GM18511 (cell line): Measurements from ENCODE around the gene DPP7.

Experiments
- ATAC-seq: cut with Tn5 transposase; IDR thresholded peaks from one replicate; pipeline ENCODE4 v1.9.1; 2021; ENCODE audit warnings: mild to moderate bottlenecking, moderate library complexity; ENCODE audit not compliant: unreplicated experiment

The DPP7 gene

GRCh38 chr9:137114613-137115393, at the start of gene DPP7:
DPP7 (minus strand) TSS chr9:137114733; CDS start chr9:137114713, 20 bp downstream.
- ATAC-seq: peak; percentile 81

- no peak for ATAC-seq
These were observed 49.3 kb upstream of the DPP7 start for GRCh38 chr9:137163805-137164204.

- ATAC-seq: no peak
These were observed 48.8 kb upstream of the DPP7 start for GRCh38 chr9:137163365-137163715.

GRCh38 chr9:137162505-137163364, 48.2 kb upstream of the DPP7 start:
- no peak for ATAC-seq

GRCh38 chr9:137161558-137162486, 47.3 kb upstream of the DPP7 start:
- no peak for ATAC-seq

- ATAC-seq: no peak
These were observed 46.4 kb upstream of the DPP7 start for GRCh38 chr9:137160716-137161557.

GRCh38 chr9:137160054-137160425, 45.5 kb upstream of the DPP7 start:
- no peak for ATAC-seq

DNA sequence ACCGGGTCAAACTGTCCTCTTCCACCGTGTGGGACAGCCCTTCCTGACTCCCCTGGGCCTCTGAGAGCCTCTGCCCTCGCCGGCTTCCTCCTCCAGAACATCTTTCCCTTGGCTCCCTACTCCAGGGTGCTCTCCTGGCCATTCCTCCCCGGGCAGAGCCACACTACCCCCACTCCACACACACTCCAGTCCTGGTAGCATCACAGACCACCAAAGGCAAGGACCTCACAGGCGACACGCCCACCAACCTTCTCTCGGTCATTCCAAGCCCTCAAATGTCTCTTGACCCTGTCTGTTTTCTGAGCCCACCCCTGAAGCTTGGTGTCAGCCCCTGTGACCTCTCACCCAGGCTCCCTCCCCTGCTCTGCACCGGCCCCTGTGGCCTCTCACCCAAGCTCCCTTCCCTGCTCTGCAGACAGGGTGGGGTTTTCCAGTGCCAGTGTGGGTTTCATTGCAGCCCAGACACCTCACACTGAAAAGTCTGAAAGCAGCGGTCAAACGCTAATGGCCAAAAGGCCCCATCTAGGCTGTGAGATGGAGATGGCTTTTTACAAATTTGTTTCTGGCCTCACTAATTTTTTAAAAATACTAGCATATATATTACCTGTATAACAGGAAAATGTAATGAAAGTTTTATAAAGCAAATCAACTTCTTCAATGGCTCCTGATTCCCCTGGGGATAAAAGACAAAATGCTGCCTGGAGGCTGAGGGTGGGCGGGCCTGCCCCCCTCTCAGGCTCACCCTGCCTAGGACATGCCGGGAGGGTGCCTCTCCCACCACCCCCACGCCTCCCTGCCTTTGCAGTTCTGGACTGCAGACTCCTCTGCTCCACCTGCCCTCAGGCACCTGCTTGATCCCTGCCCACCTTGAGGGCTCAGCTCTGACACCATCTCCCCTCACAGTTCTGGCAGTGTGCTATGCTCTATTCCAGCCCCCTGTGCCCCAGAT, 44.8 kb upstream of the DPP7 start:
- ATAC-seq: no peak

DNA sequence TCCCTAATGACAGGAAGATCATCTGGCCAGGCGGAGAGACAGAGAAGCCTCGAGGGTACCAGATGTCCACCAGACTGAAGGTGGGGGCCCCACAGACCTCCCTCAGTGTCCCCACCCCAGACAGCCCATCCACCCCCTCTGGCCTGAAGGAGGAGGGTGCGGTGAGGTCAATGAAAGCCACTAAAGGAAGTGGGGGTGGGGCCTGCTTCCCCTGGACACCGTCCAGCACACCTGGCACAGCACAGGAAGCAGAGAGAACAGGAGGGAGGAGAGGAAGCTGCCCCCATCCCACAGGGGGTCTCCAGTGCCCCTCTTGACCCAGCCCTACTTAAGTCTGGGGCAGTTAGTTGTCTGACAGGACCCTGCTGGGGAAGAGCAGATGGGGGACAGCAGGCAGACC, 44.1 kb upstream of the DPP7 start:
- ATAC-seq: no peak

DNA sequence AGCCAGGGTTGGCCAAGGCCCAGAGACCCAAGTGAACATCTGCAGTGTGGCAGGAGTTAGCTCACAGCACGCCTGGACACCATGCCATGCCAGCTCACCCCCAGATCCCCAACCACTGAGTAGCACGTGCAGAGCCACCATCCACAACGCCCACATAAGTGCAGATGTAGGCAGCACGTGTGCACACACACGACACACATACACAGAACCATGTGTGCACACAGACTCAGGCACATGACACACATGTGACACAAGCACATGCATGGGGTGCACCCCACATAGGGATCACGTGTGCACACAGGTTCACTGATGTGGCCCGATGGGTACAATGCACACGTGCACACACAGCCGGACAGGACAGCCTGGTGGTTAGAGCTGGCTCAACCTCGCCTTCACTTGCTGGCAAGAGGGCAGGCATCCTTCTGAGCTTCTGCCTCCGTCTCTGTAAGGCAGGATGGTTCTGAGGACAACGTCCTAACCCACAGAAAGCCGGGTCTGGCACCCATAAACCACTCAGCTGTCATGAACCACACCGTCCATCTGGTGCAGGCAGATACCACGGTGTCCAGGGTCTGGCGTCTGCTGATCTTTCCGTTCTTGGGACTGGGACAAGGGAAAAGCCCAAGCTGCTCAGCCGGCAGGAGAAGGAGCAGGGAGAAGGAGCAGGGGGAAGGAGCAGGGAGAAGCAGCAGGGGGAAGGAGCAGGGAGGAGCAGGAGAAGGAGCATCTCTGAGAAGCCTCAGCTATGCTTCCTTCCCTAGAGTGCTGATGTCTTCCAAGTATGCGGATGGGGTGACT, 43.3 kb upstream of the DPP7 start:
- ATAC-seq: no peak

DNA sequence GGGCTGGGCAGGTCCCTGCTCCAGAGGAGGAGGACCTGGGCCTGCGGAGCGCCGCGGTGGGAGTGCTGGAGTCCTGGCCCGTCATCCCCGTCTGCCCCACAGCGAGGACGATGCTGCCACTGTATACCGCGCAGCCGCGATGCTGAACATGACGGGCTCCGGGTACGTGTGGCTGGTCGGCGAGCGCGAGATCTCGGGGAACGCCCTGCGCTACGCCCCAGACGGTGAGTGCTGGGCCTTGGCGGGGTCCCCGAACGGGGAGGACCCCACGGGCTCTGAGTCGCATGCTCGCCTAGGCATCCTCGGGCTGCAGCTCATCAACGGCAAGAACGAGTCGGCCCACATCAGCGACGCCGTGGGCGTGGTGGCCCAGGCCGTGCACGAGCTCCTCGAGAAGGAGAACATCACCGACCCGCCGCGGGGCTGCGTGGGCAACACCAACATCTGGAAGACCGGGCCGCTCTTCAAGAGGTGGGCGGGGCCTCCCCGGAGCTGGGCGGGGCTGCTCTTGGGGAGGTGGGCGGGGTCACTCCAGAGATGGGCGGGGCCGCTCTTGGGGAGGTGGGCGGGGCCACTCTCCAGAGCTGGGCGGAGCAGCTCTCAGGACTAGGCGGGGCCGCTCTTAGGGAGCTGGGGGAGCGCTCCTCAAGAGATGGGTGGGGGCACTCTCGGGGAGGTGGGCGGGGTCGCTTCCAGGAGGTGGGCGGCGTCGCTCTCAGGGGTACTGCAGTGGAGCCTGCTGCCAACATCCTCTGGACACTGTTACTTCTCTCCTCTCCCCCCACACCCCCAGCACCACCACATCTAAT, 42.2 kb upstream of the DPP7 start:
- ATAC-seq: no peak

DNA sequence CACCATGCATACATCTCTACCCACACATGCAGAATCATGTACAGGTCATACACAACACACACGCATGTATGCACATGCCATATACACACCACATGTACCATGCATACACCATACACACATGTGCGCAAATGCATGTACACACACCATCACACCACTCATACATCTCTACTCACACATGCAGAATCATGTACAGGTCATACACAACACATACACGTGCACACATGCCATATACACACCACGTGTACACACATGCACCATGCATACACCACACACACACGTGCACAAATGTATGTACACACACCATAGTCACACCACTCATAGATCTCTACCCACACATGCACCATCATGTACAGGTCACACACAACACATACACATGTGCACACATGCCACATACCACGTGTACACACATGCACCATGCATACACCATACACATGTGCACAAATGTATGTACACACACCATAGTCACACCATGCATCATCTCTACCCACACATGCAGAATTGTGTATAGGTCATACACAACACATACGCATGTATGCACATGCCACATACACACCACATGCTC, 38.4 kb upstream of the DPP7 start:
- no peak for ATAC-seq

- peak; percentile 42 for ATAC-seq
These were observed 36.3 kb upstream of the DPP7 start for GRCh38 chr9:137150617-137151457.

DNA sequence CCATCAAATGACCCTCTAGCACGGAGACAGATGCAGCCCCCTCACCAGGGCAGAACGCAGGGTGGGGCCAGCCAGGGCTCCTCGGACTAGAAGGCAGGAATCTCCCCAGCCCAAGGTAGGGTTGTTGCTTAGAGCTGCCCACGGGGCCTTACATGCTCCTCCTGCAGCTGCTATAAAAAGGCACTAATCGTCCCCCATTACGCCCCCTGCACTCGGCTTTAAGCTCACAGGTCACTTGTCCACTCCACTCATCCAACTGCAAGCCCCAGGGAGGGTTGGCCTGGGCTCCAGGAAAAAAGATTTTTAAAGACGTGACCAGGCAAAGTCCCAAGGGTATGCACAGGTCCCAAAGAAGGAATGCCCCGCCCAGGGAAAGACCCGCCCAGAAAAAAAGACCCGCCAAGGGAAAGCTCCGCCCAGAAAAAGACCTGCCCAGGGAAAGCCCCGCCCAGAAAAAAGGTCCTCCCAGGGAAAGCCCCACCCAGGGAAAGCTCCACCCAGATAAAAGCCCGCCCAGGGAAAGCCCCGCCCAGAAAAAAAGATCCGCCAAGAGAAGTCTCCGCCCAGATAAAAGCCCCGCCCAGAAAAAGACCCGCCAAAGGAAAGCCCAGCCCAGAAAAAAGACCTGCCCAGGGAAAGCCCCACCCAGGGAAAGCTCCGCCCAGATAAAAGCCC, 35.5 kb upstream of the DPP7 start:
- ATAC-seq: peak; percentile 19

DNA sequence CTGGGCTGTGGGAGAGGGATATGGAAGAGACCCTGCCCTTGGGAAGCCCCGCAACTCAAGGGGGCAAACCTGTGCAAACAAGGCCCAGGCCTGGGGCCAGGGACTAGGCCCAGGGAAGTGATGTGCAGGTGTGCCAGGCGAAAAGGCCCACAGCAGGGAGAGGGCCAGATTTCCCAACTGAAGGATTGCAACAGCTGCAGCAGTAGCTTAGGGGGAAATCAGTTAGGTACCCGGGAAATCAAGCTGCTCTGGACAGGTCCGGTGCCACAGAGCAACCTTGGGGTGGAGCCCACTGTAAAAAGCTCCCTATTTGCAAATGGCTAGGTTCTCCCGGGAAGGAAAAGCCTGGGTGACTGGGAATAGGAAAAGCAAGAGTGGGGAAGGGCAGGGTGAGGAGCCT, 34.8 kb upstream of the DPP7 start:
- ATAC-seq: no peak

GRCh38 chr9:137148661-137149060, 34.1 kb upstream of the DPP7 start:
- no peak for ATAC-seq
